GM23338 (cell line): Measurements from ENCODE around the gene HSD17B2. TPM values are rescaled to one million over a fixed set of nuclear protein-coding genes. Genes with fewer than 3 reads are reported as not detected.

Experiments
- ATAC-seq: fragments of 200-7000 bp; cut with Tn5 transposase; 3 replicates; pipeline ENCODE4 v1.9.1; 2020
- DNase-seq: peaks from one replicate; pipeline ENCODE4 v3.0.0-alpha.2; 2015; ENCODE audit warnings: low spot score
- H2AFZ ChIP-seq: fragments of 200-600 bp; sonication (generic); 2 replicates; pipeline ENCODE4 v1.8.0; 2016; ENCODE audit warnings: antibody characterized with exemption, mild to moderate bottlenecking, moderate library complexity
- H3F3A ChIP-seq: fragments of 200-600 bp; sonication (generic); replicated peaks from 2 replicates; pipeline ENCODE4 v1.8.0; 2017; ENCODE audit warnings: antibody characterized with exemption, mixed run types, low read depth
- H3K27ac ChIP-seq: fragments of 200-600 bp; sonication (generic); 2 replicates; pipeline ENCODE4 v1.6.1; 2016; ENCODE audit warnings: low read depth
- H3K27me3 ChIP-seq: fragments of 200-600 bp; sonication (generic); 2 replicates; pipeline ENCODE4 v1.8.0; 2016; ENCODE audit warnings: mild to moderate bottlenecking, mixed run types, moderate library complexity; ENCODE audit not compliant: insufficient read depth
- H3K36me3 ChIP-seq: fragments of 200-600 bp; sonication (generic); 2 replicates; pipeline ENCODE4 v1.8.0; 2016; ENCODE audit warnings: mild to moderate bottlenecking; ENCODE audit not compliant: insufficient read depth
- H3K4me1 ChIP-seq: fragments of 200-600 bp; sonication (generic); 2 replicates; pipeline ENCODE4 v1.8.0; 2016; ENCODE audit warnings: mild to moderate bottlenecking, moderate library complexity; ENCODE audit not compliant: insufficient read depth
- H3K4me2 ChIP-seq: fragments of 200-600 bp; sonication (generic); 2 replicates; pipeline ENCODE4 v1.7.1; 2017; ENCODE audit warnings: mixed run types
- H3K4me3 ChIP-seq: fragments of 200-600 bp; sonication (generic); 2 replicates; pipeline ENCODE4 v1.6.1; 2016; ENCODE audit warnings: mixed run types
- H3K79me2 ChIP-seq: fragments of 200-600 bp; sonication (generic); replicated peaks from 2 replicates; pipeline ENCODE4 v1.8.0; 2017; ENCODE audit warnings: mild to moderate bottlenecking; ENCODE audit not compliant: insufficient read depth
- H3K9me2 ChIP-seq: fragments of 200-600 bp; sonication (generic); 2 replicates; pipeline ENCODE4 v1.8.0; 2017; ENCODE audit not compliant: insufficient read depth
- H4K20me1 ChIP-seq: fragments of 200-600 bp; sonication (generic); replicated peaks from 2 replicates; pipeline ENCODE4 v1.8.0; 2017; ENCODE audit warnings: mild to moderate bottlenecking; ENCODE audit not compliant: insufficient read depth
- H3K27ac Mint-ChIP-seq: 2 replicates; pipeline ENCODE4 v1.8.0; 2020; ENCODE audit warnings: inconsistent platforms, mild to moderate bottlenecking, moderate library complexity, mixed read lengths
- H3K27me3 Mint-ChIP-seq: 3 replicates; pipeline ENCODE4 v1.8.0; 2022; ENCODE audit warnings: low read depth, mild to moderate bottlenecking, moderate library complexity, mixed read lengths, inconsistent platforms; ENCODE audit not compliant: insufficient read depth, poor library complexity
- H3K36me3 Mint-ChIP-seq: 3 replicates; pipeline ENCODE4 v1.8.0; 2021; ENCODE audit warnings: low read depth, mild to moderate bottlenecking, inconsistent platforms, moderate library complexity, mixed read lengths
- H3K4me1 Mint-ChIP-seq: 3 replicates; pipeline ENCODE4 v1.8.0; 2020; ENCODE audit warnings: mild to moderate bottlenecking, inconsistent platforms, mixed read lengths
- H3K4me3 Mint-ChIP-seq: 3 replicates; pipeline ENCODE4 v1.8.0; 2021; ENCODE audit warnings: moderate library complexity, mild to moderate bottlenecking, inconsistent platforms, mixed read lengths
- H3K9me3 Mint-ChIP-seq: 3 replicates; pipeline ENCODE4 v1.8.0; 2020; ENCODE audit warnings: moderate library complexity, mild to moderate bottlenecking, inconsistent platforms, mixed read lengths
- CREB1 ChIP-seq: fragments of 250-450 bp; sonication (Bioruptor Pico); IDR thresholded peaks from 2 replicates; pipeline ENCODE4 v1.5.0; 2020; ENCODE audit warnings: low read depth, mild to moderate bottlenecking, moderate library complexity
- CTCF ChIP-seq, 2 experiments: fragments of 200-600 bp in 1 of 2; sonication (generic) in 1 of 2; conservative IDR thresholded peaks; 2 replicates each; pipeline versions ENCODE4 v1.5.1 to v1.6.1; 2016 to 2017; ENCODE audit warnings: antibody characterized with exemption in 2 of 2, low read depth in 2 of 2, mild to moderate bottlenecking in 2 of 2, moderate library complexity in 1 of 2
- ETS1 ChIP-seq: IDR thresholded peaks from 2 replicates; pipeline ENCODE4 v1.6.1; 2016; ENCODE audit warnings: antibody characterized with exemption
- EZH2 ChIP-seq: fragments of 200-600 bp; sonication (generic); IDR thresholded peaks from one replicate; pipeline ENCODE4 v1.8.0; 2017; ENCODE audit warnings: antibody characterized with exemption, mild to moderate bottlenecking, low read depth; ENCODE audit not compliant: unreplicated experiment
- EZH2phosphoT487 ChIP-seq: fragments of 200-600 bp; sonication (generic); IDR thresholded peaks from one replicate; pipeline ENCODE4 v1.8.1; 2018; ENCODE audit warnings: antibody characterized with exemption; ENCODE audit not compliant: unreplicated experiment
- JUNB ChIP-seq: IDR thresholded peaks from one replicate; pipeline ENCODE4 v1.6.1; 2016; ENCODE audit warnings: antibody characterized with exemption; ENCODE audit not compliant: unreplicated experiment
- NANOG ChIP-seq: IDR thresholded peaks from 2 replicates; pipeline ENCODE4 v1.6.1; 2016; ENCODE audit warnings: antibody characterized with exemption, borderline replicate concordance
- POLR2AphosphoS5 ChIP-seq: IDR thresholded peaks from 2 replicates; pipeline ENCODE4 v1.6.1; 2016; ENCODE audit warnings: antibody characterized with exemption, low read depth
- REST ChIP-seq: IDR thresholded peaks from one replicate; pipeline ENCODE4 v1.6.1; 2018; ENCODE audit warnings: antibody characterized with exemption; ENCODE audit not compliant: unreplicated experiment
- STAT1 ChIP-seq: IDR thresholded peaks from one replicate; pipeline ENCODE4 v1.6.1; 2016; ENCODE audit warnings: antibody characterized with exemption; ENCODE audit not compliant: unreplicated experiment
- ZNF114 ChIP-seq: fragments of 250-450 bp; sonication (Bioruptor Pico); IDR thresholded peaks from 2 replicates; pipeline ENCODE4 v1.5.0; 2020; ENCODE audit warnings: mild to moderate bottlenecking, moderate library complexity
- ZNF331 ChIP-seq: fragments of 250-450 bp; sonication (Bioruptor Pico); IDR thresholded peaks from 2 replicates; pipeline ENCODE4 v1.5.0; 2020; ENCODE audit warnings: low read depth, mild to moderate bottlenecking, moderate library complexity
- ZNF462 ChIP-seq: fragments of 250-450 bp; sonication (Bioruptor Pico); IDR thresholded peaks from 2 replicates; pipeline ENCODE4 v1.5.0; 2020; ENCODE audit warnings: mild to moderate bottlenecking, moderate library complexity
- polyA plus RNA-seq: library from polyadenylated mRNA; unstranded; fragments of >200 nt; fragmentation: Nextera tagmentation; extraction: Ambion mirVana; gene quantifications from 2 replicates; pipeline ENCODE4 v1.2.1, GENCODE V29; 2016
- total RNA-seq: library from RNA; depleted of rRNA; stranded (reverse); fragments of >200 nt; shearing (Covaris generic); gene quantifications from 2 replicates; pipeline ENCODE4 v1.2.3, GENCODE V29; 2014

Gene HSD17B2
- total and polyA plus RNA-seq, 2 experiments from 2014 or later = 0.29 TPM; not detected in 1

- no peak overlapping the region for H3K4me2 ChIP-seq
- H2AFZ ChIP-seq = no peak overlapping the region
- no peak overlapping the region for H3K4me3 Mint-ChIP-seq
- H3K27ac ChIP-seq = no peak overlapping the region
- no peak overlapping the region for H3K4me3 ChIP-seq
- H3K79me2 ChIP-seq = no peaks in the 10 kb centered on the region
- H4K20me1 ChIP-seq = no peaks in the 10 kb centered on the region
- H3K9me2 ChIP-seq = peaks cover 8% of the 10 kb centered on the region; the same call in 1 of the 2 replicates
- no peaks in the 10 kb centered on the region; the same call in 1 of the 2 replicates for H3K36me3 ChIP-seq
- H3K27ac Mint-ChIP-seq = no peak overlapping the region; the same call in 1 of the 2 replicates
- ATAC-seq (no peak), DNase-seq (no peak)
- H3K36me3 Mint-ChIP-seq = peaks cover 2% of the 10 kb centered on the region; the same call in 2 of the 3 replicates
- H3K27me3 Mint-ChIP-seq = no peaks in the 10 kb centered on the region
- H3K9me3 Mint-ChIP-seq = peaks cover 40% of the 10 kb centered on the region
- H3F3A ChIP-seq = no peaks in the 10 kb centered on the region
- H3K4me1 ChIP-seq = no peaks in the 10 kb centered on the region
- H3K4me1 Mint-ChIP-seq = no peaks in the 10 kb centered on the region
- H3K27me3 ChIP-seq = no peaks in the 10 kb centered on the region
- TF ChIP-seq JUNB = no peak
- no peak for TF ChIP-seq ZNF331 (CRISPR knock-in tag)
- TF ChIP-seq STAT1 = no peak
- no peak for TF ChIP-seq CTCF (conservative IDR thresholded peaks at IDR 0.05; ENCODE audit: low read depth in 2 of 2)
- no peak for TF ChIP-seq EZH2
- no peak for TF ChIP-seq POLR2AphosphoS5
- TF ChIP-seq NANOG = no peak
- no peak for TF ChIP-seq ZNF114 (CRISPR knock-in tag)
- TF ChIP-seq ZNF462 (CRISPR knock-in tag) = no peak
- no peak for TF ChIP-seq CREB1
- no peak for TF ChIP-seq EZH2phosphoT487
- TF ChIP-seq ETS1 = no peak
- no peak for TF ChIP-seq REST
Measured at GRCh38 chr16:82079892-82080291, 44.8 kb downstream of the HSD17B2 start.
